ENCODE results near the gene EXD3. TPM values are rescaled to one million over a fixed set of nuclear protein-coding genes. Genes with fewer than 3 reads are reported as not detected.

The EXD3 gene
- total RNA-seq, 1 donor from 2014 or later: 19.5 TPM

DNA sequence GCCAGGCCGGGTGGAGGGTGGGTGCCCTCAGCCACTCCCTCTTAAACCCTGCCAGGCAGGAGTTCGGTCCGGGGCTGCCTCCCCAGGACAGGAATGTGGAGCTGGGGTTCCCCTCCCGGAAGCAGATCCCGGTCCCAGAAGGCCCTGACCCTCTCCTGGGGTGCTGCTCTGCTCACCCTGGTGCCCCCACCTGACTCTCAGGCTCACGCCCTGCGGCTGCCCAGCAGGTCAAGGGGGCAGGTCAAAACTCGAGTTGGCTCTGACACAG, 117.2 kb downstream of the EXD3 start:
- H3K9me3 Mint-ChIP-seq: no peaks in the 10 kb centered on the region
- DNase-seq (ENCODE audit: extremely low spot score, unreplicated experiment): no peak
- no peak overlapping the region for H3K27ac Mint-ChIP-seq
- H3K27me3 Mint-ChIP-seq: peaks cover 2% of the 10 kb centered on the region
- no peaks in the 10 kb centered on the region for H3K4me1 Mint-ChIP-seq (ENCODE audit: unreplicated experiment)
- TF ChIP-seq, protein P1, sequence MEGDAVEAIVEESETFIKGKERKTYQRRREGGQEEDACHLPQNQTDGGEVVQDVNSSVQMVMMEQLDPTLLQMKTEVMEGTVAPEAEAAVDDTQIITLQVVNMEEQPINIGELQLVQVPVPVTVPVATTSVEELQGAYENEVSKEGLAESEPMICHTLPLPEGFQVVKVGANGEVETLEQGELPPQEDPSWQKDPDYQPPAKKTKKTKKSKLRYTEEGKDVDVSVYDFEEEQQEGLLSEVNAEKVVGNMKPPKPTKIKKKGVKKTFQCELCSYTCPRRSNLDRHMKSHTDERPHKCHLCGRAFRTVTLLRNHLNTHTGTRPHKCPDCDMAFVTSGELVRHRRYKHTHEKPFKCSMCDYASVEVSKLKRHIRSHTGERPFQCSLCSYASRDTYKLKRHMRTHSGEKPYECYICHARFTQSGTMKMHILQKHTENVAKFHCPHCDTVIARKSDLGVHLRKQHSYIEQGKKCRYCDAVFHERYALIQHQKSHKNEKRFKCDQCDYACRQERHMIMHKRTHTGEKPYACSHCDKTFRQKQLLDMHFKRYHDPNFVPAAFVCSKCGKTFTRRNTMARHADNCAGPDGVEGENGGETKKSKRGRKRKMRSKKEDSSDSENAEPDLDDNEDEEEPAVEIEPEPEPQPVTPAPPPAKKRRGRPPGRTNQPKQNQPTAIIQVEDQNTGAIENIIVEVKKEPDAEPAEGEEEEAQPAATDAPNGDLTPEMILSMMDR (conservative IDR thresholded peaks at IDR 0.05): no peak
- no peaks in the 10 kb centered on the region for H3K36me3 Mint-ChIP-seq
- no peak overlapping the region for H3K4me3 Mint-ChIP-seq

DNA sequence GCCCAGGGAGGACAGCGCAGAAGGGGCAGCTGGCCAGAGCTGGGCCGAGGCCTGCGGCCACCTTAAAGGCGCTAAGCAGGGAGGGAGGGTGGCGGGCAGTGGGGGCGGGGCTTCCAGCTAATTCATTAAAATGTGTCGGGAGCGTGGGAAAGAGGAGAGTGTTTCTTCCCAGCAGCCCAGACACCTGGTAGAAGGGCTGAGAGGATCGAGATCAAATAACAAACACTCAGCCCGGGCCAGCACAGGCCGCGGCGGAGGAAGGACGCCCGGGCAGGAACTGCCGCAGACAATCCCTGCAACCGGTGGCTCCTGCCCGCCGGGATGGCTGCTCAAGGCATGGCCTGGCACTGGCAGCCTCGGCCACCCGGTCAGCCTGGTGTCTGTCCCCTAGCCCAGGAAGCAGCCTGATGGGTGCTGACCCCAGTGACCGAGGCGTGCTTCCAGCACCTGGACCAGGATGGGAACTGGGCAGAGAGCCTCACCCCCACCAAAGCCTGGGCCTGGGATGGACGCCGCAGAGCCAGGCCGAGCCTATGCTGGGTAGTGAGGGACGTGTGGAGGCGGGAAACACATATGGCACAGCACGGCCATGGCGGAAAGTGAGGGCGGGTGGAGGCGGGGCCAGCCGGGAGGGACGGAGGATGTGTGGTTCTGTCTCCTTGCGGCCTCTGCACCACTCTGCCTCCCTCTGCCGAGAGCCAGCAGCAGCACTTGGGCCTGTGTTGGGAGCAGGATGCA, 117.7 kb downstream of the EXD3 start:
- Mint-ChIP-seq H3K27ac (no peak overlapping the region), H3K4me3 (peak overlapping the region; percentile 20), H3K4me1 (ENCODE audit: unreplicated experiment) (no peaks in the 10 kb centered on the region), H3K36me3 (no peaks in the 10 kb centered on the region), H3K9me3 (no peaks in the 10 kb centered on the region), H3K27me3 (peaks cover 3% of the 10 kb centered on the region)
- DNase-seq (ENCODE audit: extremely low spot score, unreplicated experiment): peak; percentile 68
- TF ChIP-seq, protein P1 (conservative IDR thresholded peaks at IDR 0.05): no peak

DNA sequence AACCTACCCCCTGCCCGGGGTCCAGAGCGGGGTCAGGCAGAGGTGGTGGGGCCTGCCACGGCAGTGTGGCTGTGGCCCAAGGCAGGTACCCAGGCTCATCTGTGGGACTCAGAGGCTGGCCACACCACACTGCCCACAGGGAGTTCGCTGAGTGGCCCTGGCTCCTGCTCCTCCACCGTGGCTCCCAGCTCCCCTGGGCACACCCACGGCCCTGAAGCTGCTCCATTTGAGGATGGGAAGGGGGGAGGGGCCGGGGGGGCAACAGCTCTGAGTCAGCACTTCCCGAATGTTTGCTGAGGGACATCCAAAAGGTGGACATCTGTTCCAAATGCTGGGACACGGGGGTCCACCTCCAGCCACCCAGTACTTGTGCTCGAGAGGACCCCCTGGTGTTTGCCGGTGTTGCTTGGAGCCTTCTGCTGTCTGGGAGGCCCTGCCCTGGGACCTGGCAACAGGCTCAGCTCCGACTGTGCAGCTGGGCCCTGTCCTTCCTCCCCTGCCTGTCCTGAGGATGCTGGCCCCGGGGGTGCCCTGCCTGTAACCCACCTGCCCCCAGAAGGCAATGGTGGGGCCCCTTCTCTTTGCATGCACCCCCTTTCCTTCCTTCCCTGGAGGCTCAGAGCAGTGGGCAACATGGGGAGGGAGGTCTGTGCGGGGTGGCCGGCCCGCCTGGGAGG, 118.4 kb downstream of the EXD3 start:
- H3K4me3 Mint-ChIP-seq: peak overlapping the region; percentile 20

DNA sequence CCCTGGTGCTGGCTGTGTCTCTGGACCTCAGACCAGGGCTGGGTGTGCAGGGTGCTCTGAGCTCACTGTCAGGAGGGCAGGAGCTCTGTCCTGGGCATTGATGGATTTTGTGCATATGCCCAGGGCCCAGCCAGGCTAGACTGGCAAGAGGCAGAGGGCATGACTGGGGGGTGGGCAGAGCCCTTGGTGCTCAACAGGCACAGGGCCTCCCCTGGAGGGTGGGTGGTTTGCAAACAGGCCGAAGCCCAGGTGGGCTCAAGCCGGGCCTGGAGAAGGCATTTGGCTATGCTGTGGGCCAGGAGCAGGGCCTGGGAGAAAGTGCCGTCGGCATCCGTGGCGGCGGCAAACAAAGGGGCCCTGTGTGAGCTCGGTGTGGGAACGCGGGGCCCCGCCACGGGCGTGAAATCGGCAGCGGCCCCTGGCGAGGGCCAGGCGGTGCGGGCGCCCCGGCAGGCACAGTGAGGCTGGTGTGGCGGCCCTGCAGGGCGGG, 119.0 kb downstream of the EXD3 start:
- Mint-ChIP-seq H3K4me1 (ENCODE audit: unreplicated experiment) (no peaks in the 10 kb centered on the region), H3K36me3 (no peaks in the 10 kb centered on the region), H3K27me3 (peaks cover 13% of the 10 kb centered on the region), H3K4me3 (no peak overlapping the region), H3K27ac (no peak overlapping the region), H3K9me3 (no peaks in the 10 kb centered on the region)
- no peak for DNase-seq (ENCODE audit: extremely low spot score, unreplicated experiment)
- TF ChIP-seq, protein P1 (conservative IDR thresholded peaks at IDR 0.05): no peak

More for the DNA sequence above, 118.4 kb downstream of the EXD3 start:
- no peaks in the 10 kb centered on the region for H3K4me1 Mint-ChIP-seq (ENCODE audit: unreplicated experiment)
- DNase-seq (ENCODE audit: extremely low spot score, unreplicated experiment): no peak
- peaks cover 8% of the 10 kb centered on the region for H3K27me3 Mint-ChIP-seq
- H3K9me3 Mint-ChIP-seq: no peaks in the 10 kb centered on the region
- TF ChIP-seq, protein P1 (conservative IDR thresholded peaks at IDR 0.05): peak; percentile 25
- no peaks in the 10 kb centered on the region for H3K36me3 Mint-ChIP-seq
- H3K27ac Mint-ChIP-seq: no peak overlapping the region

DNA sequence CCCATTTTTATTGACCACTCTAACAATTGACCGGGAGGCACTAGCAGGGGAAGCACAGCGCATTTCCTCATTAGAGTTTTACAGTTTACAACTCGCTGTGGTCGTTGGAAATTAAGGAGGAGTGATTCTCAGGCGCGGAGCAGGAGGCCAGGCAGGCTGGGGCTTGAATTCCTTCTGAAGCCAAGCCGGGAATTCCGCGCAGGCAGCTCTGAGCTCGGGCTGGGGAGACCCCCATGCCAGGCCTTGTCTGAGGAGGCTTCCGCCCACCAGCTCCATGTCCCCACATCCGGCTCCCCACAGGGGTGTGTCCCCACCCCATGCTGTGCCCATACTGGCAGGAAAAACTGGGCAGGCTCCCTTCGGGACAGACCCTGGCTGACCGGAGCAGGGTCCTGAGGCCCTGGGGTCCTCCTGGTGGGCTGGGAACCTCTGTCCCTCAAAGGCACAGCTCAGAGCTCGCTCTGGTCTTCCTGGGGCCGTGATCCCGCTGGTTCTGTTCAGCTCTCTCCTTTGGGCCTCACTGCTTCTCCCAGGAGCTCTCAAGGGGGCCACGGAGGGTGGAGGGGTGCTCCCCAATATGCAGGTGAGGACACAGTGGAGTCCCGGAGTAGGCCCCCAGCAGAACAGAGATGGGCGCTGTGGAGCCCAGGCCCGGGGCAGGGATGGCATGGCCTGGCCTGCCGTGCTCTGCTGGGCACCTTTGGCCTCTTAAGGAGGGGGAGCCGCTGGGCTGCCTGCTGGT, 119.6 kb downstream of the EXD3 start:
- Mint-ChIP-seq H3K4me3 (peak overlapping the region; percentile 54), H3K4me1 (ENCODE audit: unreplicated experiment) (no peaks in the 10 kb centered on the region), H3K9me3 (no peaks in the 10 kb centered on the region), H3K27ac (no peak overlapping the region), H3K36me3 (no peaks in the 10 kb centered on the region), H3K27me3 (peaks cover 19% of the 10 kb centered on the region)
- no peak for DNase-seq (ENCODE audit: extremely low spot score, unreplicated experiment)
- TF ChIP-seq, protein P1 (conservative IDR thresholded peaks at IDR 0.05): no peak
